ENCODE data around the gene SMAD5.

GRCh38 chr5:136226401-136226800 lies 93.8 kb downstream of the SMAD5 start:
- no peak for TF ChIP-seq SIN3A (IDR thresholded peaks at IDR 0.05; ENCODE audit: borderline replicate concordance, insufficient read depth, low read length)
- no peak for TF ChIP-seq REST (IDR thresholded peaks at IDR 0.05; ENCODE audit: insufficient read depth in 1 of 2, low read depth in 2 of 2, low read length in 2 of 2)

All from PFSK-1 (cell line).